ENCODE results near the gene KRTAP1-5. TPM values are rescaled to one million over a fixed set of nuclear protein-coding genes. Genes with fewer than 3 reads are reported as not detected.
"Not testable (repeated sequence)": the region's sequence is repeated elsewhere in the genome, so short reads cannot be mapped to it uniquely, and the experiment has no call there.

The KRTAP1-5 gene
- polyA plus RNA-seq, 1 of the 3 experiments (the other 2 are of a cell fraction): not detected

DNA sequence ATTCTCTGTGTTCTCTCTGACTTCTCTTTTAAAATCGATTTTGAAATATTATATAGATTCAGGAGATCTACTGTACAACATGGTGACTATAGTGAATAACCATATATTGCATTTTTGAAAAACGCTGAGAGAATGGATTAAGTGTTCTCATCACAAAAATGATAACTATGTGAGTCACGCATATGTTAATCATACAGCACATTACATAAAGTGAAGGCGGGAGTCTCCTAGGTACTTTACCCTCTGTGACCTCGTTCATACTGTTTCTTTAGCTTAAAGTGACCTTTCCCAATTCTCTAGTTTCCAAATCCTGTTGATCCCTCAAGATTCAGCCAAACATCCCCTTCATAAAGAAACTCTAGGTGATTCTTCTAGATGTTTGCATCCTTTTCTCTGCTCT, 24.2 kb downstream of the KRTAP1-5 start:
- Histone ChIP-seq H3K9me2 (no peaks in the 10 kb centered on the region), H3K4me3 (ENCODE audit: low read depth in 2 of 2, low read length in 1 of 2) (no peak overlapping the region), H3K9ac (no peak overlapping the region), H3K4me1 (ENCODE audit: control insufficient read depth in 1 of 2, insufficient read depth in 2 of 2, low read depth in 1 of 2, low read length in 1 of 2) (no peaks in the 10 kb centered on the region), H2AFZ (ENCODE audit: low read depth) (no peak overlapping the region), H3K4me2 (no peak overlapping the region), H3K36me3 (replicated peaks in 1 of 2; ENCODE audit: control insufficient read depth in 1 of 2, insufficient read depth in 2 of 2, low read length in 1 of 2) (no peaks in the 10 kb centered on the region), H3K79me2 (ENCODE audit: insufficient read depth) (no peaks in the 10 kb centered on the region), H3F3A (replicated peaks; ENCODE audit: insufficient read depth) (no peaks in the 10 kb centered on the region), H4K20me1 (ENCODE audit: insufficient read depth) (no peaks in the 10 kb centered on the region), H3K27ac (ENCODE audit: low read depth in 2 of 2, low read length in 1 of 2) (no peak overlapping the region), H3K27me3 (ENCODE audit: insufficient read depth) (peaks cover 37% of the 10 kb centered on the region; the same call in 1 of the 2 replicates), H3K9me3 (no peaks in the 10 kb centered on the region)
- POLR2A ChIA-PET: no interaction called here
- WGBS (ENCODE audit: low lambda C conversion rate): 4% methylated on average over 5 of the region's 5 CpGs
- TF ChIP-seq TCF12 (IDR thresholded peaks at IDR 0.05): no peak
- CTCF ChIA-PET: no interaction called here
- DNase-seq: no peak

DNA sequence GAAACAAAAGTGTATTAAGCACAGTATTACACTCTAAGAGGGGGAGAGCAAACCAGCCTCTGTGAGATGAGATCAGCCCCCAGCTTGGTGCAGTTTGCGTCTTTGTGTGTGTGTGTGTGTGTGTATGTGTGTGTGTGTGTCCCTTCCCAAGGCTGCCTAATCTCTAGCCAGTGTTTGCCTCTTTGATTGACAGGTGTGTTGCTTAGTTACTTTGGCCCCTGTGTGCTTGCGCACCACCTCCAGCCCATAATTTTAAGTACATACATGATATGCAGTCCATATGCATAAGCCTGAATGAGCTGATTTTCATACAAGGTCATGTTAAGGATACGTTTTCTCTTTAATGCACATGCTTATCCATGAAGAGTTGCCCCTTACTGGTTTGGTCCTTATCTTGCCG, 25.2 kb downstream of the KRTAP1-5 start:
- Histone ChIP-seq H2AFZ (ENCODE audit: low read depth) (no peak overlapping the region), H4K20me1 (ENCODE audit: insufficient read depth) (no peaks in the 10 kb centered on the region), H3K9ac (no peak overlapping the region), H3K27me3 (ENCODE audit: insufficient read depth) (peaks cover 44% of the 10 kb centered on the region; the same call in 1 of the 2 replicates), H3K4me1 (ENCODE audit: control insufficient read depth in 1 of 2, insufficient read depth in 2 of 2, low read depth in 1 of 2, low read length in 1 of 2) (no peaks in the 10 kb centered on the region), H3K4me3 (ENCODE audit: low read depth in 2 of 2, low read length in 1 of 2) (no peak overlapping the region), H3K79me2 (ENCODE audit: insufficient read depth) (no peaks in the 10 kb centered on the region), H3K9me3 (no peaks in the 10 kb centered on the region), H3K27ac (ENCODE audit: low read depth in 2 of 2, low read length in 1 of 2) (no peak overlapping the region), H3K9me2 (no peaks in the 10 kb centered on the region), H3K36me3 (replicated peaks in 1 of 2; ENCODE audit: control insufficient read depth in 1 of 2, insufficient read depth in 2 of 2, low read length in 1 of 2) (no peaks in the 10 kb centered on the region), H3F3A (replicated peaks; ENCODE audit: insufficient read depth) (no peaks in the 10 kb centered on the region), H3K4me2 (no peak overlapping the region)
- CTCF ChIA-PET: no interaction called here
- POLR2A ChIA-PET: no interaction called here
- TF ChIP-seq, protein P1, sequence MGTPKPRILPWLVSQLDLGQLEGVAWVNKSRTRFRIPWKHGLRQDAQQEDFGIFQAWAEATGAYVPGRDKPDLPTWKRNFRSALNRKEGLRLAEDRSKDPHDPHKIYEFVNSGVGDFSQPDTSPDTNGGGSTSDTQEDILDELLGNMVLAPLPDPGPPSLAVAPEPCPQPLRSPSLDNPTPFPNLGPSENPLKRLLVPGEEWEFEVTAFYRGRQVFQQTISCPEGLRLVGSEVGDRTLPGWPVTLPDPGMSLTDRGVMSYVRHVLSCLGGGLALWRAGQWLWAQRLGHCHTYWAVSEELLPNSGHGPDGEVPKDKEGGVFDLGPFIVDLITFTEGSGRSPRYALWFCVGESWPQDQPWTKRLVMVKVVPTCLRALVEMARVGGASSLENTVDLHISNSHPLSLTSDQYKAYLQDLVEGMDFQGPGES (IDR thresholded peaks at IDR 0.05; ENCODE audit: low read depth, low read length): no peak
- TF ChIP-seq MEF2A (IDR thresholded peaks at IDR 0.05; ENCODE audit: borderline replicate concordance, low read depth): no peak
- TF ChIP-seq EZH2phosphoT487 (IDR thresholded peaks at IDR 0.05; ENCODE audit: borderline replicate concordance, low read depth): no peak
- no peak for DNase-seq
- WGBS (ENCODE audit: low lambda C conversion rate): 30% methylated on average over 4 of the region's 4 CpGs

DNA sequence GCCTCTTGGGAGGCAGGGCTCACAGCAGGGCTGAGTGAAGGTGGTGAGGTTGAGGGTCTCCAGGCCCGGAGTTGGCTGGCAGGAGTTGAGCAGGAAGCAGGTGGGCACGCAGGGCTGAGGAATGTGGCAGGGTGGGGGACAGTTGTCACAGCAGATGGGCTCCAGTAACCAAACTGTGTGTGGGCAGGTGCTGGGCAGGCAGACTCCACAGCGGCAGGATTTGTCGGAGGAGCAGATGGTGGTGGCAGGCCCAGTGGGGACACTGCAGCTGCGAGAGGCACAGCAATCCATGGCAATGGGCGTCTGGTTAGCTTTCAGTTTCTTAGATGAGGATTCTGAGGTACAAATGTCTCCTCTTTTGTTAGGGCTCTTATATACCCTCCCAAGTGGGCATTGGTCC, 27.4 kb downstream of the KRTAP1-5 start, which contains the start of gene KRTAP3-2:
KRTAP3-2 (minus strand) TSS at position 344 of the 400 bp plus-strand sequence; CDS start at position 291, 53 bp downstream.
- H3F3A ChIP-seq (replicated peaks; ENCODE audit: insufficient read depth); H3K9ac ChIP-seq; H3K36me3 ChIP-seq (replicated peaks in 1 of 2; ENCODE audit: control insufficient read depth in 1 of 2, insufficient read depth in 2 of 2, low read length in 1 of 2); POLR2A ChIA-PET; H3K4me2 ChIP-seq; H3K4me1 ChIP-seq (ENCODE audit: control insufficient read depth in 1 of 2, insufficient read depth in 2 of 2, low read depth in 1 of 2, low read length in 1 of 2); H3K9me2 ChIP-seq; DNase-seq; H3K27ac ChIP-seq (ENCODE audit: low read depth in 2 of 2, low read length in 1 of 2); H3K4me3 ChIP-seq (ENCODE audit: low read depth in 2 of 2, low read length in 1 of 2); CTCF ChIA-PET; H3K79me2 ChIP-seq (ENCODE audit: insufficient read depth); H4K20me1 ChIP-seq (ENCODE audit: insufficient read depth); H2AFZ ChIP-seq (ENCODE audit: low read depth); H3K9me3 ChIP-seq: not testable (repeated sequence)
- peaks cover 43% of the 10 kb centered on the region; the same call in 1 of the 2 replicates for H3K27me3 ChIP-seq (ENCODE audit: insufficient read depth)
- 15% methylated on average over 6 of the region's 6 CpGs for WGBS (ENCODE audit: low lambda C conversion rate)

DNA sequence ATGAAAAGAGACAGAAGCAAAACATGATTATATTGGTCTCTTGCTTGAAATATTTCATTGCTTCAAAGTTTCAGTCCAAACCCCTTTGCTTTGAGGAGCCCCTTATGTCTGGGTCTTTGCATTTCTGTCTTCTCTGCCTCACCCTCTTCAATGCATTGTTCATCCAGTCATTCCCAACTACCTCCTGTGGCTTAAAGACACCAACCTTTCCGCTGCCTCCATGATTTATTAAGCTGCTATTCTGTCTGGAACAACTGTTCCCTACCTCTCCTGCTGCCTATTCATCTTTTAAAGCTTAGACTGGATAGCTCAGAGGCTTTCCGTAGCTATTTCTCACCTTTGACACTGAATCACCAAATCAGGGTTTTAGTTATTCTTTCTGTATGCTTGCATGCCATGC, 29.6 kb downstream of the KRTAP1-5 start:
- 6% methylated on average over 2 of the region's 2 CpGs for WGBS (ENCODE audit: low lambda C conversion rate)
- TF ChIP-seq FOSL2 (IDR thresholded peaks at IDR 0.05; ENCODE audit: borderline replicate concordance, low read depth): no peak
- TF ChIP-seq SMC3 (IDR thresholded peaks at IDR 0.05; ENCODE audit: low read depth, low read length): no peak
- TF ChIP-seq CHD2 (IDR thresholded peaks at IDR 0.05; ENCODE audit: low read length, partially characterized antibody): no peak
- no peak for TF ChIP-seq EZH2phosphoT487 (IDR thresholded peaks at IDR 0.05; ENCODE audit: borderline replicate concordance, low read depth)
- TF ChIP-seq, protein P1 (IDR thresholded peaks at IDR 0.05; ENCODE audit: low read depth, low read length): no peak
- no peak for TF ChIP-seq NRF1 (IDR thresholded peaks at IDR 0.05; ENCODE audit: low read depth, low read length)
- no peak for TF ChIP-seq FOXM1 (IDR thresholded peaks at IDR 0.05; ENCODE audit: low read depth)
- TF ChIP-seq, protein P2, sequence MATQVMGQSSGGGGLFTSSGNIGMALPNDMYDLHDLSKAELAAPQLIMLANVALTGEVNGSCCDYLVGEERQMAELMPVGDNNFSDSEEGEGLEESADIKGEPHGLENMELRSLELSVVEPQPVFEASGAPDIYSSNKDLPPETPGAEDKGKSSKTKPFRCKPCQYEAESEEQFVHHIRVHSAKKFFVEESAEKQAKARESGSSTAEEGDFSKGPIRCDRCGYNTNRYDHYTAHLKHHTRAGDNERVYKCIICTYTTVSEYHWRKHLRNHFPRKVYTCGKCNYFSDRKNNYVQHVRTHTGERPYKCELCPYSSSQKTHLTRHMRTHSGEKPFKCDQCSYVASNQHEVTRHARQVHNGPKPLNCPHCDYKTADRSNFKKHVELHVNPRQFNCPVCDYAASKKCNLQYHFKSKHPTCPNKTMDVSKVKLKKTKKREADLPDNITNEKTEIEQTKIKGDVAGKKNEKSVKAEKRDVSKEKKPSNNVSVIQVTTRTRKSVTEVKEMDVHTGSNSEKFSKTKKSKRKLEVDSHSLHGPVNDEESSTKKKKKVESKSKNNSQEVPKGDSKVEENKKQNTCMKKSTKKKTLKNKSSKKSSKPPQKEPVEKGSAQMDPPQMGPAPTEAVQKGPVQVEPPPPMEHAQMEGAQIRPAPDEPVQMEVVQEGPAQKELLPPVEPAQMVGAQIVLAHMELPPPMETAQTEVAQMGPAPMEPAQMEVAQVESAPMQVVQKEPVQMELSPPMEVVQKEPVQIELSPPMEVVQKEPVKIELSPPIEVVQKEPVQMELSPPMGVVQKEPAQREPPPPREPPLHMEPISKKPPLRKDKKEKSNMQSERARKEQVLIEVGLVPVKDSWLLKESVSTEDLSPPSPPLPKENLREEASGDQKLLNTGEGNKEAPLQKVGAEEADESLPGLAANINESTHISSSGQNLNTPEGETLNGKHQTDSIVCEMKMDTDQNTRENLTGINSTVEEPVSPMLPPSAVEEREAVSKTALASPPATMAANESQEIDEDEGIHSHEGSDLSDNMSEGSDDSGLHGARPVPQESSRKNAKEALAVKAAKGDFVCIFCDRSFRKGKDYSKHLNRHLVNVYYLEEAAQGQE (IDR thresholded peaks at IDR 0.05; ENCODE audit: low read depth, low read length): no peak

More for the DNA sequence above, 29.6 kb downstream of the KRTAP1-5 start:
- no peaks in the 10 kb centered on the region for H3K4me1 ChIP-seq (ENCODE audit: control insufficient read depth in 1 of 2, insufficient read depth in 2 of 2, low read depth in 1 of 2, low read length in 1 of 2)
- no peak overlapping the region for H3K9ac ChIP-seq
- H2AFZ ChIP-seq (ENCODE audit: low read depth): no peak overlapping the region
- H4K20me1 ChIP-seq (ENCODE audit: insufficient read depth): no peaks in the 10 kb centered on the region
- no peaks in the 10 kb centered on the region for H3F3A ChIP-seq (replicated peaks; ENCODE audit: insufficient read depth)
- no peak overlapping the region for H3K27ac ChIP-seq (ENCODE audit: low read depth in 2 of 2, low read length in 1 of 2)
- no peaks in the 10 kb centered on the region for H3K36me3 ChIP-seq (replicated peaks in 1 of 2; ENCODE audit: control insufficient read depth in 1 of 2, insufficient read depth in 2 of 2, low read length in 1 of 2)
- H3K9me3 ChIP-seq: no peaks in the 10 kb centered on the region
- H3K4me2 ChIP-seq: no peak overlapping the region
- no peaks in the 10 kb centered on the region for H3K79me2 ChIP-seq (ENCODE audit: insufficient read depth)
- H3K27me3 ChIP-seq (ENCODE audit: insufficient read depth): peaks cover 40% of the 10 kb centered on the region; the same call in 1 of the 2 replicates
- no peaks in the 10 kb centered on the region for H3K9me2 ChIP-seq
- DNase-seq: no peak
- ChIA-PET POLR2A (no interaction called here), CTCF (interaction anchor here (0.7 to 1.1 kb wide), 2 partner anchors 50 to 552 kb away, joined by 3 read pairs; no protein-coding TSS in a partner anchor)
- H3K4me3 ChIP-seq (ENCODE audit: low read depth in 2 of 2, low read length in 1 of 2): no peak overlapping the region

All from SK-N-SH (cell line).